ENCODE results near the gene HAS3.

- TF ChIP-seq CTCF (IDR thresholded peaks at IDR 0.05) (no peak), POLR2A (IDR thresholded peaks at IDR 0.05) (no peak)
Measured at GRCh38 chr16:69073181-69073702, 32.2 kb upstream of the HAS3 start.
